ENCODE data around the gene EFCAB11. TPM values are rescaled to one million over a fixed set of nuclear protein-coding genes. Genes with fewer than 3 reads are reported as not detected.

The EFCAB11 gene
- total RNA-seq, 1 experiment from 2014 or later: 15.5 TPM

- TF ChIP-seq AFF4 (CRISPR knock-in tag; IDR thresholded peaks at IDR 0.05; ENCODE audit: borderline replicate concordance) (no peak), OVOL2 (CRISPR knock-in tag; IDR thresholded peaks at IDR 0.05; ENCODE audit: borderline replicate concordance) (no peak), NR1H2 (CRISPR knock-in tag; IDR thresholded peaks at IDR 0.05) (no peak), ATF6 (CRISPR knock-in tag; IDR thresholded peaks at IDR 0.05) (no peak), ZNF671 (CRISPR knock-in tag; IDR thresholded peaks at IDR 0.05) (no peak), KAT7 (CRISPR knock-in tag; IDR thresholded peaks at IDR 0.05; ENCODE audit: borderline replicate concordance) (no peak), ESRRA (CRISPR knock-in tag; IDR thresholded peaks at IDR 0.05; ENCODE audit: borderline replicate concordance) (no peak), ZBTB21 (CRISPR knock-in tag; IDR thresholded peaks at IDR 0.05; ENCODE audit: borderline replicate concordance) (no peak), NR2C2 (CRISPR knock-in tag; IDR thresholded peaks at IDR 0.05) (no peak)
Observed at GRCh38 chr14:89921346-89921745, 33.2 kb downstream of the EFCAB11 start (continued).

GRCh38 chr14:89920056-89920455 is 34.5 kb downstream of the EFCAB11 start:
- Mint-ChIP-seq H3K4me3 (no peak overlapping the region), H3K27me3 (ENCODE audit: low read depth) (no peaks in the 10 kb centered on the region), H3K9me3 (no peaks in the 10 kb centered on the region), H3K27ac (no peak overlapping the region), H3K36me3 (no peaks in the 10 kb centered on the region), H3K4me1 (peaks cover 12% of the 10 kb centered on the region)
- ChIA-PET POLR2A (no interaction called here), CTCF (interaction anchor here (0.7 to 0.9 kb wide), 2 partner anchors 19 to 53 kb away, joined by 3 to 5 read pairs; no protein-coding TSS in a partner anchor)
- DNase-seq (ENCODE audit: low spot score) (no peak), ATAC-seq (no peak)
- TF ChIP-seq IRF1 (CRISPR knock-in tag; IDR thresholded peaks at IDR 0.05): no peak
- TF ChIP-seq SMAD4 (CRISPR knock-in tag; IDR thresholded peaks at IDR 0.05): no peak
- TF ChIP-seq ZNF671 (CRISPR knock-in tag; IDR thresholded peaks at IDR 0.05): no peak
- TF ChIP-seq ZNF532 (CRISPR knock-in tag; IDR thresholded peaks at IDR 0.05; ENCODE audit: borderline replicate concordance): no peak
- TF ChIP-seq FOXJ3 (CRISPR knock-in tag; IDR thresholded peaks at IDR 0.05; ENCODE audit: borderline replicate concordance): no peak
- no peak for TF ChIP-seq SMAD3 (CRISPR knock-in tag; IDR thresholded peaks at IDR 0.05; ENCODE audit: borderline replicate concordance)
